Common myeloid progenitor, CD34-positive (primary cell): ENCODE measurements around the gene GARIN5B.

Experiments used
- CTCF ChIA-PET: fragments of 350-600 bp; sonication (Branson Sonifier 250); formaldehyde crosslinking; loops from one replicate; lab custom pipeline; 2021; ENCODE audit warnings: antibody characterized with exemption; lab: Charles Lee
- POLR2A ChIA-PET: fragments of 350-600 bp; sonication (Branson Sonifier 250); formaldehyde crosslinking; loops from one replicate; lab custom pipeline; 2021; ENCODE audit warnings: antibody characterized with exemption; lab: Charles Lee
- DNase-seq, 3 donors: peaks; one replicate each; pipeline versions ENCODE4 v3.0.0 to v3.0.0-alpha.2; 2013
- H3K27ac ChIP-seq, 2 experiments: 1 replicate in 1 of 2; 2 replicates in 1 of 2; pipeline ENCODE4 v1.7.0; 2013; ENCODE audit warnings: inconsistent platforms in 2 of 2, low read length in 2 of 2, mild to moderate bottlenecking in 2 of 2, low read depth in 1 of 2, moderate library complexity in 1 of 2; ENCODE audit not compliant: severe bottlenecking in 2 of 2, insufficient read depth in 1 of 2, poor library complexity in 1 of 2
- H3K27me3 ChIP-seq, 5 experiments: replicated peaks in 2 of 5; 1 replicate in 3 of 5; 2 replicates in 2 of 5; pipeline versions ENCODE4 v1.6.1 to v1.7.0; 2013; ENCODE audit warnings: low read length in 4 of 5, mild to moderate bottlenecking in 2 of 5, moderate library complexity in 2 of 5, inconsistent platforms in 1 of 5; ENCODE audit not compliant: insufficient read depth in 5 of 5, control insufficient read depth in 4 of 5
- H3K36me3 ChIP-seq, 4 experiments: 1 replicate in 2 of 4; 2 replicates in 2 of 4; pipeline versions ENCODE4 v1.6.1 to v1.7.0; 2013; ENCODE audit warnings: low read length in 3 of 4, control low read depth in 1 of 4, mild to moderate bottlenecking in 1 of 4; ENCODE audit not compliant: control insufficient read depth in 4 of 4, insufficient read depth in 4 of 4
- H3K4me1 ChIP-seq, 4 experiments: 1 replicate in 3 of 4; 2 replicates in 1 of 4; pipeline versions ENCODE4 v1.6.1 to v1.7.1; 2013; ENCODE audit warnings: low read length in 3 of 4, mild to moderate bottlenecking in 3 of 4, control low read depth in 1 of 4, inconsistent platforms in 1 of 4, moderate library complexity in 1 of 4; ENCODE audit not compliant: control insufficient read depth in 4 of 4, insufficient read depth in 4 of 4; ENCODE audit errors: control extremely low read depth in 1 of 4
- H3K4me3 ChIP-seq, 7 experiments: 1 replicate in 4 of 7; 2 replicates in 3 of 7; pipeline versions ENCODE4 v1.5.1 to v1.7.0; 2013; ENCODE audit warnings: mild to moderate bottlenecking in 7 of 7, low read length in 6 of 7, moderate library complexity in 6 of 7, inconsistent platforms in 2 of 7, low read depth in 2 of 7, control low read depth in 1 of 7; ENCODE audit not compliant: insufficient read depth in 4 of 7, control insufficient read depth in 1 of 7; ENCODE audit errors: extremely low read depth in 1 of 7
- H3K9me3 ChIP-seq, 5 experiments: 1 replicate in 4 of 5; 2 replicates in 1 of 5; pipeline versions ENCODE4 v1.6.1 to v1.7.1; 2013; ENCODE audit warnings: low read length in 4 of 5, mild to moderate bottlenecking in 2 of 5, inconsistent platforms in 1 of 5, low read depth in 1 of 5, moderate library complexity in 1 of 5; ENCODE audit not compliant: control insufficient read depth in 4 of 5, insufficient read depth in 2 of 5; ENCODE audit errors: control extremely low read depth in 1 of 5
- WGBS: methylation state at CpG from one replicate; pipeline ENCODE4 v1.1.5; 2013; ENCODE audit not compliant: insufficient coverage; 5-methylcytosine and 5-hydroxymethylcytosine counted together

The GARIN5B gene

DNA sequence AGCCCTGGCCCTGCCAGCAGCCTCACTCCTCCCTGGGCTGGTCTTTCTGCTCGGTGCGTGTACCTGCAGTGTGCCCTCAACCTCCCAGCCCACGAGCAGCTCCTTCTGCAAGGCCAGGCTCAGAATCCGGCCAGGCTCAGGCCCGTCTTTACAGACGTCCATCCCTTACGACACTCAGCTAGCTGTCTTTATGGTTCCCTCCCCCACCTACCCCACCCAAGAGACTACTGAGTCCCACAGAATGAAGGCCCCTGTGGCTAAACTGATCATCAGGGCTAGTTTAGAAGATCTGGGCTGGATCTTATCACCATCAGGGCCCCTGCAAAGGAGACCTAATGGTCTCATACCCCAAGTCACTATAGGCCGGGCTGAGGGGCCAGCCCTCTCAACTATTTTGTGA lies 48.7 kb downstream of the GARIN5B start:
- 97% methylated on average over 4 of the region's 8 CpGs for WGBS
- CTCF ChIA-PET, result interaction anchor here (0.9 kb wide), 1 partner anchor 34 kb away, joined by 4 read pairs; no protein-coding TSS in a partner anchor
- Histone ChIP-seq H3K4me3 (no peak overlapping the region), H3K27ac (no peak overlapping the region), H3K4me1 (no peaks in the 10 kb centered on the region), H3K36me3 (peaks cover 0 to 27% (median 8%) of the 10 kb centered on the region in 4 experiments), H3K27me3 (no peaks in the 10 kb centered on the region), H3K9me3 (peaks cover 0 to 2% (median 0%) of the 10 kb centered on the region in 5 experiments)
- POLR2A ChIA-PET, result no interaction called here
- no peak for DNase-seq

DNA sequence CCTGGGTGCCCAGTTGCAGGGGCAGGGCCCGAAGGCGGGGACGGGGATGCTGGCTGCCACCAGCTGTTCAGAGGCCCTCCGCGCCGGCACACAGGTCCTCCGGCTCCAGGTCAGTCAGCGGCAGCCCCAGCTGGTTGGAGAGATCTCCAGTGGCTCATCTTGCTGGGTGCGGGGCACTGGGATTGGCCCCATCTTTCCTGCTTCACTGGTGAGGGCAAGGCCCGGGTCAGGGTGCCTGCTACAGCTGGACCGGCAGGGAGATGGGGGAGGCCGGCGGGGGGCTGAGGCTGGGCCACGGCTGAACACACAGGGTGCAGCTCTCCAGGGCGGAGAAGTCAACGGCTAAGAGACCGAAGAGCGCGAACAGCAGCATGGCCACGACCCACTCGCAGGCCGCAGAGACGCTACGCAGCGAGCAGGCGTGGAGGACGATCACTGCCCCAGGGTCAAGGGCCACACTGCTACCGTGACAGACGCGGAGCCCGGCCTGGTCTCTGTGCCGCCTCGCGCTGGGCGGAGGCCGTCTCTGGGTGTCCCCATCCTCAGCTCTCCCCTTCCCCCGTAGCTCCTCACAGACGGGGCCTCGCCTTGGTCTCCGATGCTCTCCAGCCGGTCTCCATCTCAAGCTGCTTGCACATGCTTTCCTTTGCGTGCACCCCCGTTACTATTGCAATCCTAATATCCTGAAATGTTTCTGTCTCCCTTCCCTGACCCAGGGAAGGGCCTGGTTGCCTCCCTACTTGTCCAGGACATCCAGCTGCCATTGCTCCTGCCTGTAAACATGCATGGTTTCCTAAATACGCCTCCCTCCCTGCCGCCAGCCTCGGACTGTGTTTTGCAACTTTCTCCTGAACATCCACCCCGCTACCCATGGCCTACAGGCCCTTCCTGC lies 50.2 kb downstream of the GARIN5B start:
- Histone ChIP-seq H3K36me3 (peaks cover 0 to 34% (median 10%) of the 10 kb centered on the region in 4 experiments), H3K9me3 (peaks cover 0 to 2% (median 0%) of the 10 kb centered on the region in 5 experiments), H3K4me1 (no peaks in the 10 kb centered on the region), H3K27ac (no peak overlapping the region), H3K27me3 (no peaks in the 10 kb centered on the region), H3K4me3 (no peak overlapping the region)
- CTCF ChIA-PET, result interaction anchor here (1.0 to 1.2 kb wide), 2 partner anchors 11 to 105 kb away, joined by 3 read pairs; no protein-coding TSS in a partner anchor
- POLR2A ChIA-PET, result interaction anchor here (1.0 kb wide), 1 partner anchor 11 kb away, joined by 4 read pairs; no protein-coding TSS in a partner anchor
- DNase-seq, result no peak
- WGBS, result 97% methylated on average over 46 of the region's 47 CpGs

DNA sequence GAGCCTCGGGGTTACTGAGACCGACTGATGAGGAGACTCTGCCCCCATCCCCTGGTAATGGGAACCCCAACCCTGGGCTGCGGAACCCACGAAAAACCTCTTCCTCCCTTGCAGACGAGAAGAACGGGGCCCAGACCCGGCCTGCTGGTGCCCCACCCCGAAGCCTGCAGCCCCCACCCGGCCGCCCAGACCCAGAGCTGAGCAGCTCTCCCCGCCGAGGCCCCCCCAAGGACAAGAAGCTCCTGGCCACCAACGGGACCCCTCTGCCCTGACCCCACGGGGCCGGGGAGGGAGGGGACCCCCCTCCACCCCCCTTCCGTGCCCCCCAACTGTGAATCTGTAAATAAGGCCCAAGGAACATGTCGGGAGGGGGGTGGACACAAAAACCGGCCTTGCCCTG lies 51.3 kb downstream of the GARIN5B start:
- POLR2A ChIA-PET, result no interaction called here
- Histone ChIP-seq H3K36me3 (peaks cover 0 to 32% (median 10%) of the 10 kb centered on the region in 4 experiments), H3K4me1 (no peaks in the 10 kb centered on the region), H3K9me3 (peaks cover 0 to 2% (median 0%) of the 10 kb centered on the region in 5 experiments), H3K27me3 (no peaks in the 10 kb centered on the region), H3K4me3 (no peak overlapping the region), H3K27ac (no peak overlapping the region)
- no peak for DNase-seq
- CTCF ChIA-PET, result interaction anchor here (0.6 to 1.9 kb wide), 2 partner anchors 10 to 27 kb away, joined by 3 to 7 read pairs; no protein-coding TSS in a partner anchor
- 88% methylated on average over 10 of the region's 18 CpGs for WGBS

- 96% methylated on average over 9 of the region's 9 CpGs for WGBS
- ChIA-PET POLR2A (no interaction called here), CTCF (interaction anchor here (0.6 to 1.9 kb wide), 2 partner anchors 10 to 27 kb away, joined by 3 to 7 read pairs; no protein-coding TSS in a partner anchor)
- Histone ChIP-seq H3K27me3 (no peaks in the 10 kb centered on the region), H3K4me3 (no peak overlapping the region), H3K27ac (no peak overlapping the region), H3K36me3 (peaks cover 0 to 32% (median 9%) of the 10 kb centered on the region in 4 experiments), H3K4me1 (no peaks in the 10 kb centered on the region), H3K9me3 (peaks cover 0 to 2% (median 0%) of the 10 kb centered on the region in 5 experiments)
- DNase-seq, result no peak
These were observed 51.7 kb downstream of the GARIN5B start for GRCh38 chr19:55311397-55311796.

DNA sequence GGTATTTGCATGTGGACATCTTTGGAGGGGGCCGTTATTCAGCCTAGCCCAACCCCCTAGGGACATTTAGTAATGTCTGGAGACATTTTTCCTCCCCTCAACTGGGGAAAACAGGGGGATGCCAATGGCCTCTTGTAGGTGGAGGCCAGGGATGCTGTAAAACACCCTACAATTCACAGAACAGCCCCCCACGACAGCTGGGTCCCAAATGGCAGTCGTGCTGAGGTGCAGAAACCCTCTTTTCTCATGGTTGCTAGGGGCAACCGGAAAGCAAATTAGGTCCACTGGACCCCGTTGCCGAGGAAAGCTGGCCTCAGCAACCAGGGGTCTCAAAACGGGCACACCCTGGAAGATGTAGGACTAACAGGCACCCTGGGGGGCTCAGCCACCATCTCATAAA lies 52.6 kb downstream of the GARIN5B start:
- 98% methylated on average over 6 of the region's 7 CpGs for WGBS
- no peak for DNase-seq
- Histone ChIP-seq H3K27ac (no peak overlapping the region), H3K9me3 (no peaks in the 10 kb centered on the region), H3K4me1 (peaks cover 0 to 3% (median 0%) of the 10 kb centered on the region in 4 experiments), H3K27me3 (no peaks in the 10 kb centered on the region), H3K4me3 (no peak overlapping the region), H3K36me3 (peaks cover 0 to 30% (median 8%) of the 10 kb centered on the region in 4 experiments)
- ChIA-PET CTCF (interaction anchor here (1.3 to 1.9 kb wide), 2 partner anchors 9 to 11 kb away, joined by 3 to 7 read pairs; no protein-coding TSS in a partner anchor), POLR2A (no interaction called here)

DNA sequence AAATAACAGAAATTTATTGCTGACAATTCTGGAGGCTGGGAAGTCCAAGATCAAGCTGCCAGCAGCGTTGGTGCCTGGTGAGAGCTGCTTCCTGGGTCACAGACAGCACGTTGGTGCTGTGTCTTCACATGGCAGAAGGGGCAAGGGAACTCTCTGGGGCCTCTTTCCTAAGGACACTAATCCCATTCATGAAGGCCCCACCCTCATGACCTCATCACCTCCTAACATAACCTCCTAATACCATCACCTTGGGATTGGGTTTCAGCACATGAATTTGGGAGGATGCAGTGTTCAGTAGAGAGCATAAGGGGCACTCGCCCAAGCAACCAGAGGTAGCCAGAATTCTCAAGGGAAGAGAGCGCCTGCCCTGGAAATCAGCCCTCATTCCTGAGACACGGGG lies 53.6 kb downstream of the GARIN5B start:
- no peak for DNase-seq
- H3K4me1 ChIP-seq, result peaks cover 0 to 3% (median 0%) of the 10 kb centered on the region in 4 experiments
- H3K36me3 ChIP-seq, result peaks cover 0 to 28% (median 8%) of the 10 kb centered on the region in 4 experiments
- 95% methylated on average over 5 of the region's 5 CpGs for WGBS
- no peak overlapping the region for H3K4me3 ChIP-seq
- ChIA-PET POLR2A (no interaction called here), CTCF (interaction anchor here (0.8 to 1.3 kb wide), 4 partner anchors 8 to 16 kb away, joined by 3 read pairs; partner anchors contain the start of gene TMEM150B)
- H3K27me3 ChIP-seq, result no peaks in the 10 kb centered on the region
- H3K9me3 ChIP-seq, result no peaks in the 10 kb centered on the region
- H3K27ac ChIP-seq, result no peak overlapping the region
